ENCODE data around the gene CCDC178. TPM values are rescaled to one million over a fixed set of nuclear protein-coding genes. Genes with fewer than 3 reads are reported as not detected.

CCDC178 gene
- total RNA-seq, 1 donor from 2014 or later = 0.27 TPM

- no peaks in the 10 kb centered on the region for H3K9me3 ChIP-seq (replicated peaks)
- no peaks in the 10 kb centered on the region for H3K27me3 ChIP-seq (ENCODE audit: low read depth)
- no peak for TF ChIP-seq CTCF (IDR thresholded peaks at IDR 0.05; ENCODE audit: borderline replicate concordance)
- intact Hi-C loops (cut with micrococcal nuclease) = no loop called here
- no peaks in the 10 kb centered on the region for H3K36me3 ChIP-seq
- no peaks in the 10 kb centered on the region for H3K4me1 ChIP-seq
- H3K4me3 ChIP-seq = no peak overlapping the region
- no peak for DNase-seq
- no peak overlapping the region for H3K27ac ChIP-seq (replicated peaks)
These were observed 244.7 kb downstream of the CCDC178 start for GRCh38 chr18:33195795-33196194.

GRCh38 chr18:33194793-33195192 lies 245.7 kb downstream of the CCDC178 start:
- H3K4me1 ChIP-seq = no peaks in the 10 kb centered on the region
- intact Hi-C loops (cut with micrococcal nuclease) = no loop called here
- no peaks in the 10 kb centered on the region for H3K9me3 ChIP-seq (replicated peaks)
- H3K36me3 ChIP-seq = no peaks in the 10 kb centered on the region
- no peak for TF ChIP-seq CTCF (IDR thresholded peaks at IDR 0.05; ENCODE audit: borderline replicate concordance)
- no peak for DNase-seq
- H3K27me3 ChIP-seq (ENCODE audit: low read depth) = no peaks in the 10 kb centered on the region
- no peak overlapping the region for H3K27ac ChIP-seq (replicated peaks)
- no peak overlapping the region for H3K4me3 ChIP-seq

GRCh38 chr18:33184958-33185357 lies 255.6 kb downstream of the CCDC178 start:
- DNase-seq = no peak
- TF ChIP-seq CTCF (IDR thresholded peaks at IDR 0.05; ENCODE audit: borderline replicate concordance) = no peak
- Histone ChIP-seq H3K27ac (replicated peaks) (no peak overlapping the region), H3K36me3 (no peaks in the 10 kb centered on the region), H3K27me3 (ENCODE audit: low read depth) (no peaks in the 10 kb centered on the region), H3K4me3 (no peak overlapping the region), H3K9me3 (replicated peaks) (no peaks in the 10 kb centered on the region), H3K4me1 (no peaks in the 10 kb centered on the region)
- intact Hi-C loops (cut with micrococcal nuclease) = no loop called here

- H3K36me3 ChIP-seq = no peaks in the 10 kb centered on the region
- no peaks in the 10 kb centered on the region for H3K27me3 ChIP-seq (ENCODE audit: low read depth)
- no peak for TF ChIP-seq CTCF (IDR thresholded peaks at IDR 0.05; ENCODE audit: borderline replicate concordance)
- H3K9me3 ChIP-seq (replicated peaks) = no peaks in the 10 kb centered on the region
- no peak overlapping the region for H3K4me3 ChIP-seq
- intact Hi-C loops (cut with micrococcal nuclease) = no loop called here
- H3K27ac ChIP-seq (replicated peaks) = no peak overlapping the region
- no peaks in the 10 kb centered on the region for H3K4me1 ChIP-seq
- no peak for DNase-seq
These were observed 256.3 kb downstream of the CCDC178 start for GRCh38 chr18:33184175-33184574.

GRCh38 chr18:33183136-33183535 lies 257.4 kb downstream of the CCDC178 start:
- no peak for TF ChIP-seq CTCF (IDR thresholded peaks at IDR 0.05; ENCODE audit: borderline replicate concordance)
- no peak for DNase-seq
- no peaks in the 10 kb centered on the region for H3K9me3 ChIP-seq (replicated peaks)
- no peaks in the 10 kb centered on the region for H3K27me3 ChIP-seq (ENCODE audit: low read depth)
- H3K27ac ChIP-seq (replicated peaks) = no peak overlapping the region
- H3K36me3 ChIP-seq = no peaks in the 10 kb centered on the region
- no peak overlapping the region for H3K4me3 ChIP-seq
- H3K4me1 ChIP-seq = no peaks in the 10 kb centered on the region
- intact Hi-C loops (cut with micrococcal nuclease) = no loop called here

- intact Hi-C loops (cut with micrococcal nuclease) = no loop called here
- Histone ChIP-seq H3K4me1 (no peaks in the 10 kb centered on the region), H3K4me3 (no peak overlapping the region), H3K9me3 (replicated peaks) (no peaks in the 10 kb centered on the region), H3K36me3 (no peaks in the 10 kb centered on the region), H3K27ac (replicated peaks) (no peak overlapping the region), H3K27me3 (ENCODE audit: low read depth) (no peaks in the 10 kb centered on the region)
- no peak for DNase-seq
- TF ChIP-seq CTCF (IDR thresholded peaks at IDR 0.05; ENCODE audit: borderline replicate concordance) = no peak
These were observed 259.5 kb downstream of the CCDC178 start for GRCh38 chr18:33181016-33181415.
